GM21423 (cell line): ENCODE results near the gene RMI2.
A peak's percentile ranks its signal among the peaks of the same experiment; 100 is the strongest.

Experiments
- ATAC-seq: cut with Tn5 transposase; IDR thresholded peaks from one replicate; pipeline ENCODE4 v1.9.1; 2021; ENCODE audit warnings: mild to moderate bottlenecking, moderate library complexity; ENCODE audit not compliant: unreplicated experiment

The RMI2 gene

GRCh38 chr16:11309895-11310633 is 35.2 kb upstream of the RMI2 start:
- ATAC-seq, result peak; percentile 37

GRCh38 chr16:11310634-11310977 is 34.7 kb upstream of the RMI2 start:
- no peak for ATAC-seq

DNA sequence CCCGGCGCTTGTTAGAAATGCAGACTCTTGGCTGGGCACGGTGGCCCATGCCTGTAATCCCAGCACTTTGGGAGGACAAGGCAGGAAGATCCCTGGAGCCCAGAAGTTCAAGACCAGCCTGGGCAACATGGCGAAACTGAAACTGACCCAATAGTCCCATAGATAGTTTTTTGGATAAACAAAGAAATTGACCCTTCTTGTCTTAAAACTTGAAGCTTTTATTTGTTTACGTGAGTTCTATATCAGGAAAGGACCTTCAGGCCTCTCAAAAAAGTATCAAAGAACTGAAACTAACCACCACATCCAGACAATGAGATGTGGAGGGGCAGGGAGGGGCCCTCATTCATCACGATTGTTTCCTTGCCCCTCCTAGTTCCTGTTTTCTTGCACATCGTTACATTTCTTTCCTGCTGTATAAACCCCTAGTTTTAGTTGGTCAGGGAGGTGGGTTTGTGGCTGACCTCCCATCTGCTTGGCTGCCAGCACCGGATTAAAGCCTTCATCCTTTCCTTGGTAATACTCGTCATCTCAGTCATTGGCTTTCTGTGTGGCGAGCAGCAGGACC is 34.2 kb upstream of the RMI2 start:
- peak; percentile 40 for ATAC-seq

DNA sequence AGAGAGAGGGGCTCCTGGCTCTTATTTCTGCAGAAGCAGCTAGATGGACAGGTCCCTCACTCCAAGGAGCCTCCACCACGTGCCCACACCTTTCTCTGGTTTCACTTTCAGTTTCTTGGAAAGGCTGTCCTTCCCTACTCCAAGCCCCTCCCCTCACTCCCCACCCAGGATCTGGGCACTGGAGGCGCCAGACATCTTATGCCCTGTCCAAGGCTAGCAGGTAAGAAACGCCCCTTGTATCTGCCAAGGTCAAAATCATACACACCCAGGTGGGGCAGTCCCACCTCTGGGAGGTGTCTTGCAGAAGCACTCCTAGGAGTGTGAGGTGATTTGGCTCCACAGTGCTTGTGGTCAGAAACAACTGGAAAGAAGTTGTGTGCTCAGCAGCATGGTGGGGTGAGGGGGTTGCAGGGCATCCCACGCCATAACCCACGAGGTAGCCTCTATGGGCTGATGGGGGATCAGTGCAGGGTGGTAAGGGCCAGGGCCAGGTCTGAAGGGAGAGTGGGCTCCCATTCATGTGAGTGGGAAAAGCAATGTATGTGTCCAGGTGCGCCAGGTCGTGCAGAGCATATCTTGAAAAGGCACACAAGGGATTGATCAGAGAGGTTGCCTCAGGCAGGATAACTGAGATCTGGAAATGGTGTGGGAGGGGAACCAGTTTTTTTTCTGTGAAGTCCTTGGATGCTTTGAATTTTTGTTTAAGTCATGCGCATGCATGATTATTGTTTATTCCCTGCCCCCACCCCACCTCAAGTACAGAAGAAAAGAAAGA is 32.4 kb upstream of the RMI2 start:
- no peak for ATAC-seq

DNA sequence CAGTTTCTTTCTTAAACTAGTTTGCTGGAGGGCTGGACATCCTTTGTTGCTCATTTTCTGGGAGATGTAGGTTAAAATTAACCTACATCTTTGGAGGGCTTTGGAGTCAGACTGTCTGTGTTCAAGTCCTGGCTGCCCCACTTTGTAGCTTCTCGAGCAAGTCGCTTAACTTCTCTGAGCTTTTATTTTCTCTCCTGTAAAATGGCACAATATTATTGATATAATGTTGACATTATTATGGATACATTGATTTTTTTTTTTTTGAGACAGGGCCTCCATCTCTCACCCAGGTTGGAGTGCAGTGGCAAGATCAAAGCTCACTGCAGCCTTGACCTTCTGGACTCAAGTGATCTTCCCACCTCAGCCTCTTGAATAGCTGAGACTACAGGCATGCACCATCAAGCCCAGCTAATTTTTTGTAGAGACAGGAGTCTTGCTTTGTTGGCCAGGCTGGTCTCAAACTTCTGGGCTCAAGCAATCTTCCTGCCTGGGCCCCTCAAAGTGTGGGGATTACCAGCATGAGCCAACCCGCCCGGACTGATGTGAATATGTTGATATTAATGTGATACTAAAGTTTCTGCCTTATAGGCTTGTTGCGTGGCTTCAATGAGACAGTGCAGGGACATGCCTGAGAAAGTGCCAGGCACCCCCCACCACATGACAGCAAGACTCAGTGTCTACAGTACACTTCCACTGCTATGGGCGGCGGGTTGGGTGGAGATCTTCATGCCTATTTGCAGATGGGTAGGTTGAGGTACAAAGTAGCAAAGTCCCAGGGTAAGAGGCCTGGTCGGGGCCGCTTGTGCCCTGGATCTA is 31.6 kb upstream of the RMI2 start:
- no peak for ATAC-seq

- no peak for ATAC-seq
Measured at GRCh38 chr16:11314309-11314894, 30.9 kb upstream of the RMI2 start.

DNA sequence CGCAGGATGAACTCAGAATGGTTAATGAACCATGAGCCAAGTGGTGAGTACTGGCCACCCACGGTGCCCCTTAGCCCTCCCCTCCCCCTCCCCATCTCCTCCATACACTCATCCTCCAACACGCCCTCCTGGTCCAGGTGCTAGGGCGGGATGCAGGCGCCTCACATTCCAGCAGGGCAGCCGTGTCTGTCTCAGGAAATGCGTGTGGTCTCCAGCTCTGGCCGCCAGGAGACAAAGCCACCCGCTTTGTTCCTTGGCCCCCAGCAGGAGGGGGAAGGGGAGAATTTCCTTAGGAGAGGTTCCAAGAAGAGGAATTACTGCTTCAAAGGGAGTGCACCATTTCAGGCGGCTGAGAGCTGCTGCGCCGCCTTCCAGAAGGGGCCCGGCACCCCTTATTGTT is 29.7 kb upstream of the RMI2 start:
- ATAC-seq, result no peak

- ATAC-seq, result no peak
Measured at GRCh38 chr16:11316331-11317015, 28.8 kb upstream of the RMI2 start.

DNA sequence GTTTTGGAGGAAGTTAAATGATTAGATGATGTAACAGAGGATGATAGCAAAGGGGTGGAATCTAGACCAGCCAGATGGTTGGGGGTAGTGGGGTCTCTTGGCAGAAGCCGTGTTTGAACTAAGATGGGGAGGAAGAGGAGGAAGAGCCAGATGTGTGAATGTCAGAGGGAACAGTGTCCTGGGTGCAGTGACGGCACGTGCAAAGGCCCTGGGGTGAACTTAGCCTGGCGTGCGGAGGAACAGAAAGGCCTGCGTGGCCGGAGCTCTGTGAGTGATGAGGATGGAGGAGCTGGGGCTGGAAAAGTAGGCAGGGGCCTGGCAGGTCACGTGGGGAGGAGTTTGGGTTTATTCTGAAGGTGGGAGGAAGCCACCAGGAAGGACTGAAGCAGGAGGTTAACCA is 26.4 kb upstream of the RMI2 start:
- no peak for ATAC-seq

- ATAC-seq, result no peak
Measured at GRCh38 chr16:11319529-11320146, 25.6 kb upstream of the RMI2 start.

GRCh38 chr16:11320170-11320569 is 25.1 kb upstream of the RMI2 start:
- no peak for ATAC-seq

DNA sequence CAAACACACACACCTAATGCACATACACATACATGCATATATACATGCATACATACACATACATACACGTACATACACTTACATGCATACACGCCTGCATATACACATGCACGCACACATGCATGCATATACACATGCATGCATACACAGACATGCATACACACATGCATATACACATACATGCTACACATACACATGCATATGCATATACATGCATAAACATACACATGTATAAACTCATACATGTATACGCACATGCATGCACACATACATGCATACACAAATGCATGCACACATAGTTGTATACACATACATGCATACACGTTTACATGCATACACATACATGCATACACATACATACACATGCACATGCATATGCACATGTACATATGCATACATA is 23.6 kb upstream of the RMI2 start:
- ATAC-seq, result no peak

GRCh38 chr16:11322823-11323222 is 22.4 kb upstream of the RMI2 start:
- no peak for ATAC-seq

GRCh38 chr16:11323551-11324336 is 21.5 kb upstream of the RMI2 start:
- ATAC-seq, result no peak

GRCh38 chr16:11325404-11326083 is 19.7 kb upstream of the RMI2 start:
- no peak for ATAC-seq

GRCh38 chr16:11326084-11326736 is 19.0 kb upstream of the RMI2 start:
- no peak for ATAC-seq

DNA sequence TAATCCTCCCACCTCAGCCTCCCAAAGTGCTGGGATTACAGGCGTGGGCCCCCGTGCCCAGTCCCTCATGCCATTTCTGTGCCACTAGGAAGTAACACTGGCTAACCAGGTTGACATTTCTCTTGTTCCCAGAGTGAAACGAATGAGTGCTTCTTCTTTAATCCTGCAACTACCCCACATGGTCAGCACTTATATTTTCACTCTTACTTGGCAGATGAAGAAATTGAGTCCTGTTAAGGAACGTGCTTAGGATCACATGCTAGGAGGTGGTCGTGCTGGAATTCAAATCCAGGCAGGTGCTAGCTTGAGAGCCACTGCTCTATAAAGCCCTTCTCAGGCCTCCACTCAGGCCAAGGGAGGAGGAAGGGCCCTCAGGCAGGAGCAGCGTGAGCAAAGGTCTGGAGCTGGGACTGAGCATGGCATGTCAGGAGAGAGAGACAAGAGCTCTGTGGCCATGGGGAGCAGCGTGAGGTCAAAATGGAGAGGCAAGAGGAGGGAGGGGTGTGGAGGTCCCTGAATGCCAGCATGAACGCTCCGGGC is 18.5 kb upstream of the RMI2 start:
- ATAC-seq, result no peak
